Cortex of kidney (tissue), 1 donor: ENCODE results near the gene IL3RA.
"Not testable (repeated sequence)": the region's sequence is repeated elsewhere in the genome, so short reads cannot be mapped to it uniquely, and the experiment has no call there.

Source experiments
- DNase-seq: peaks from one replicate; lab custom pipeline; 2025; lab: John Stamatoyannopoulos, UW

Gene IL3RA

GRCh38 chrX:1398431-1399340 lies 62.1 kb downstream of the IL3RA start:
- no peak for DNase-seq

- DNase-seq, result no peak
Measured at GRCh38 chrX:1400049-1400448, 63.5 kb downstream of the IL3RA start.

DNA sequence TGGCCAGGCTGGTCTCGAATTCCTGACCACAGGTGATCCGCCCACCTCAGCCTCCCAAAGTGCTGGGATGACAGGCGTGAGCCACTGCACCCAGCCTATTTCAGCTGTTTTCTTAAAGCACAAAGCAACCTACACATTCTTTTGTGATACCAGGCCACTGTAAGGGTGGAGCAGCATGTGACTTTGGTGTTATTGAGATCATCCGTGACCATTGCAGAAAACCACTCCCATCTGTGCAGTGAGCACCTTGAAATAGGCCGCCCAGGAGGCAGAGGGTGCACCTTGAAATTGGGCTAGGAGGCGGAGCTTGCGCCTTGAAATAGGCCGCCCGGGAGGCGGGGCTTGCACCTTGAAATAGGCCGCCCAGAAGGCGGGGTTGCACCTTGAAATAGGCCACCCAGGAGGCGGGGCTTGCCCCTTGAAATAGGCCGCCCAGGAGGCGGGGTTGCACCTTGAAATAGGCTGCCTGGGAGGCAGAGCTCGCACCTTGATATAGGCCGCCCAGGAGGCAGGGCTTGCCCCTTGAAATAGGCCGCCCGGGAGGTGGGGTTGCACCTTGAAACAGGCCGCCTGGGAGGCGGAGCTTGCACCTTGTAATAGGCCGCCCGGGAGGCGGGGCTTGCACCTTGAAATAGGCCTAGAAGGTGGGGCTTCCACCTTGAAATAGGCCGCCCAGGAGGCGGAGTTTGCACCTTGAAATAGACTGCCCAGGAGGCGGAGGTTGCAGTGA lies 64.3 kb downstream of the IL3RA start:
- no peak for DNase-seq

DNA sequence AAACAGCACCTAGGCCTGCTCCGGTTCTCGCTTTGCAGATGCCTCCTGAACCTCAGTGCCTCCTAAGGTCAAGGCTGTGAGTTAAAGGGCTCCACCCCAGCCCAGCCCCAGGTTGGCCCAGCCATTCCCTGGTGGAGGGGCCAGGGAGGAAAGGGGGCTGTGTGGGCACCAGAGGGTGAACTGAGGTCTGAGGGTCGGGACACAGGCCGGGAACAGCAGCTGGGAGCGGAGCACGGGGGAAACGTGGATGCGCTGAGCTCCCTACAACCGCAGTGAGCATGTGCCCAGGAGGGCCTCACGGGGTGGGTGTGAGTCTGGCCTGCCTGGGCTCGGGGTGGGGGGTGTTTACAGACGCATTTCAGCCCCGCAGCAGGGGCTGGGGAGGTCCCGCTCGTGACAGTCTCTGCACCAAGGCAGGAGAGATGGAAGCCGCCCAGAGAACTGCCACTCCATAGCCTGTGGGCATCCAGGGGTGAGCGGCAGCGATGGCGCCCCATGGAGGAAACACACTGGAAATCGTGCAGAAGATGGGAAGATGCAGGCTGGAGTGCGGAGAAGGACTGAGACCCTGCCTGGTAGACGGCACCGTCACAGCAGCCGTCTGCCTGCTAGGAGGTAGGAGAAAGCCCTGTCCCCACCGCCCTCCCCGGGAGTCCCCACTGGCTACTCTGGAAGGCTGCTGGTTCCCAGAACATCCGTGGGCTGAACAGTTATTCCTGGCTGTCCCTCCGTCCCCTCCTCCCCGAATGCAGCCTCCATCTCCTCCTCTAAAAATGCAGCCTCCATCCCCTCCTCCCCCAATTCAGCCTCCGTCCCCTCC lies 65.2 kb downstream of the IL3RA start:
- no peak for DNase-seq

GRCh38 chrX:1403228-1403627 lies 66.6 kb downstream of the IL3RA start:
- no peak for DNase-seq

DNA sequence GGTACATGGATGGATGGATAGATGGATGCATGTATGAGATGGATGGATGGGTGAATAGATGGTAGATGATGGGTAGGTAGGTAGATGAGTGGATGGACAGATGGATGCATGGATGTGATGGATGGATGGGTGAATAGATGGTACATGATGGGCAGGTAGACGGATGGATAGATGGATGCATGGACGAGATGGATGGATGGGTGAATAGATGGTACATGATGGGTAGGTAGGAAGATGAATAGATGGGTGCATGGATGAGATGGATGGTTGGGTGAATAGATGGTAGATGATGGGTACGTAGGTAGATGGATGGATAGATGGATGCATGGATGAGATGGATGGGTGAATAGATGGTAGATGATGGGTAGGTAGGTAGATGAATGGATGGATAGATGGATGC lies 67.3 kb downstream of the IL3RA start:
- not testable (repeated sequence) for DNase-seq

GRCh38 chrX:1405769-1406168 lies 69.2 kb downstream of the IL3RA start:
- DNase-seq, result not testable (repeated sequence)

DNA sequence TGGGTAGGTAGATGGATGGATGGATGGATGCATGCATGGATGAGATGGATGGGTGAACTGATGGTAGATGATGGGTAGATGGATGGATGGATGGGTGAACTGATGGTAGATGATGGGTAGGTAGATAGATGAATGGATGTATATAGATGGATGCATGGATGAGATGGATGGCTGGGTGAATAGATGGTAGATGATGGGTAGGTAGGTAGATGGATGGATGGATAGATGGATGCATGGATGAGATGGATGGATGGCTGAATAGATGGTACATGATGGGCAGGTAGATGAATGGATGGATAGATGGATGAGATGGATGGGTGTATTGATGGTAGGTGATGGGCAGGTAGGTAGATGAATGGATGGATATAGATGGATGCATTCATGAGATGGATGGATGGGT lies 70.5 kb downstream of the IL3RA start:
- DNase-seq, result no peak

DNA sequence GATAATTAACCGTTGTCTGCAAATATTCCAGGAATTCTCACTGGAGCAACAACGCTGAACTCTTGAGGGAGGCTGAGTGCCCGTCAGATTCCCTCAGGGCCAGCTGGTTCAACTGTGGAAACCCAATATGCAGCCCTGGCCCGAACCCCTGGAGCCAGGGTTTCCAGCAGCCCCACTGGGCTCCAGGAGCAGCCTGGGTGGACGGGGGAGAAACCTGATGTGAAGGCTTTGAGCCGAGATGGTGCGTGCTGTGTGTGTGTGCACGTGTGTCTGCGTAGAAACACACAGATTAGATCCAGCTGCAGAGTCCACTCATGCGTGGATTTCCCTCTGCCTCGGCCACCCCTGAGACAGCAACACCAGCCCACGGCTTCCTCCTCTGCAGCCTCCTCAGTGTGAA lies 74.7 kb downstream of the IL3RA start:
- DNase-seq, result no peak

DNA sequence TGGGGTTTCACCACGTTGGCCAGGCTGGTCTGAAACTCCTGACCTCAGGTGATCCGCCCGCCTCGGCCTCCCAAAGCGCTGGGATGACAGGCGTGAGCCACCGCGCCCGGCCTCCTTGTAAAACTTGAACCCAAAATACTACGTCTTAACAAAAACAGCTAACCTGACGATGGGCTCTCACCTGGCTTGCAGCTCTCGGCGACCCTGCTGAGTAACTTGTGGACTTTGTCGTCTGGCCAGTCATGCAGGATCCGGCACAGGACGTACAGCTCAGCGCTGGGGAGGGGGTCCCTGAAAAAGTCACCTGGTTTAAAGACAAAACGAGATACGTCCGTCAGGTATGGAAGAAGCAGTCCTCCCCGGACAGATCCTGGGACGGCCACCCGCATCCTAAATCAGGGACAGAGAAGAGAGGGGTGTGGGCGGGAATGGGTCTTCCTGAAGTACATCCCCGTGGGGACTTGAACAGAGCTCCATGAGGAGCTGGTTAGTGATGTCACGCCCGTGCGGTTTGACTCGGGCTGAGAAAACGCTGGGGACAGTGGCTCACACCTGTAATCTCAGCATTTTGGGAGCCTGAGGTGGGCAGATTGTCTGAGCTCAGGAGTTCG lies 76.1 kb downstream of the IL3RA start:
- no peak for DNase-seq

GRCh38 chrX:1416327-1416784 lies 79.8 kb downstream of the IL3RA start:
- DNase-seq, result no peak

- DNase-seq, result no peak
Measured at GRCh38 chrX:1416965-1417760, 80.6 kb downstream of the IL3RA start.

- no peak for DNase-seq
Measured at GRCh38 chrX:1417921-1418771, 81.6 kb downstream of the IL3RA start.

DNA sequence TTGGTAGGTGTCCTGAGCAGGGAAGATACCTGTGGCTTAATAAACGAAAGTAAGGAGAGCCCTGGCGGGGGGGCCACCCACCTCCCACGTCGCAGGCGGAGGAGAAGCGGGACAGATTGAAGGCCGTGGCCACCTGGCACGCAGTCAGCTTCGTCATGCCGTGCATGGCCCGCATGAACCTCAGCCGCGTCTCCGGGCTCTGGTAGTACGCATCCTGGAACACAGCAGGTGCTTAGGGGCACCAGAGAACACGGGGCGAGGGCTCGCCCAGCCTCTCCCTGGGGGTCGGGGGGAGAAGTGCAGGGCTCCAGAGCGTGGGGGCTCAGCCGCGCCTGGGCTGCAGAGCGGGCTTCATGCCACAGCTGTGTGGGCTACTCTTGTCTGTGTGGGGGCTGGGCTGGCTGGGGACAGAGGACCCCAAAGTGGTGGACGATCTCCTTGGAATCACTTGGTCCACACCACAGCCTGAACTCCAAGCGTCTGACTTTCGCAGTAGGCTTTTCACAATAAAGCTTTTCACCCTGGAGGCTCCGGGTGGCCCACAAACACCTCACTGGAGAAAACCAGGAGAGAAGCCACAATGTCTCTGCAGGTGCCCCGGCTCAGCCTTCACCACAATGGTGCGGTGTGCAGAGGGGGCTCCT lies 82.4 kb downstream of the IL3RA start:
- no peak for DNase-seq

- no peak for DNase-seq
Measured at GRCh38 chrX:1419545-1420355, 83.2 kb downstream of the IL3RA start.

GRCh38 chrX:1420371-1420770 lies 83.8 kb downstream of the IL3RA start:
- no peak for DNase-seq

GRCh38 chrX:1421433-1422134 lies 85.0 kb downstream of the IL3RA start:
- no peak for DNase-seq

- DNase-seq, result no peak
Measured at GRCh38 chrX:1422135-1422465, 85.5 kb downstream of the IL3RA start.
